ENCODE results near the gene RHOJ.
"Not testable (repeated sequence)": the region's sequence is repeated elsewhere in the genome, so short reads cannot be mapped to it uniquely, and the experiment has no call there.

Gene RHOJ

GRCh38 chr14:63300854-63301253 is 96.6 kb downstream of the RHOJ start:
- no peak for DNase-seq

- no peak for DNase-seq
Observed at GRCh38 chr14:63301891-63302534, 97.8 kb downstream of the RHOJ start.

GRCh38 chr14:63304429-63304828 is 100.2 kb downstream of the RHOJ start:
- DNase-seq = not testable (repeated sequence)

GRCh38 chr14:63308723-63309317 is 104.6 kb downstream of the RHOJ start:
- no peak for DNase-seq

GRCh38 chr14:63318835-63319234 is 114.6 kb downstream of the RHOJ start, which contains the start of gene GPHB5:
GPHB5 (minus strand) TSS chr14:63318935; CDS start chr14:63317849, 1,086 bp downstream.
- DNase-seq = no peak

- DNase-seq = no peak
Observed at GRCh38 chr14:63322472-63322871, 118.2 kb downstream of the RHOJ start.

- no peak for DNase-seq
Observed at GRCh38 chr14:63322897-63323573, 118.8 kb downstream of the RHOJ start.

GRCh38 chr14:63326840-63327239 is 122.6 kb downstream of the RHOJ start:
- DNase-seq = no peak

- DNase-seq = no peak
Observed at GRCh38 chr14:63328787-63329737, 124.8 kb downstream of the RHOJ start.

- no peak for DNase-seq
Observed at GRCh38 chr14:63342371-63342770, 138.1 kb downstream of the RHOJ start.
